AG10803 (cell line): ENCODE measurements around the gene SDS.

ENCODE experiments used
- DNase-seq: peaks from one replicate; pipeline ENCODE4 v3.0.0; 2010; ENCODE audit warnings: low read depth
- H3K4me3 ChIP-seq: 2 replicates; pipeline ENCODE4 v1.5.1; 2011; ENCODE audit warnings: mild to moderate bottlenecking, low read length, control low read depth
- TF ChIP-seq, protein P1 (sequence below): conservative IDR thresholded peaks from 2 replicates; pipeline ENCODE4 v1.5.1; 2011; ENCODE audit warnings: mild to moderate bottlenecking, low read length, control low read depth, inconsistent platforms

SDS gene

DNA sequence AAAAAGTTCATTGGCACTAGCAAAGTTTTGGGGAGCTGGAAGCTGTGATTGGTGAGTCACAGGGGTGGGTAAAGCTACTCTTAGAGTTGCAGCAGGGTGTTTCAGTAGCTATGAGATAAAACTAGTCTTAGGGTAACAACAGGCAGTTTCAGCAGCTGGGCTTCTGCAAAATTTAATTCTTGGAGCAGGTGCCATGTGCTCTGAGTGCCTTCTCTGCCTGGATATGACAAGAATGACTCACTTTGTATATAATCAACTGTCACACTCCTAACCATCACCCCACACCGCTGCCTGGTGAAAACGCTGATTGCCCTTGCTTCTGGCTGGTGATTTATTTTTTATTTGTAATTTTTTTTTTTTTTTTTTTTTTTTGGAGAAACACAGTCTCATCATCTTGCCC lies 55.8 kb downstream of the SDS start:
- TF ChIP-seq, protein P1, sequence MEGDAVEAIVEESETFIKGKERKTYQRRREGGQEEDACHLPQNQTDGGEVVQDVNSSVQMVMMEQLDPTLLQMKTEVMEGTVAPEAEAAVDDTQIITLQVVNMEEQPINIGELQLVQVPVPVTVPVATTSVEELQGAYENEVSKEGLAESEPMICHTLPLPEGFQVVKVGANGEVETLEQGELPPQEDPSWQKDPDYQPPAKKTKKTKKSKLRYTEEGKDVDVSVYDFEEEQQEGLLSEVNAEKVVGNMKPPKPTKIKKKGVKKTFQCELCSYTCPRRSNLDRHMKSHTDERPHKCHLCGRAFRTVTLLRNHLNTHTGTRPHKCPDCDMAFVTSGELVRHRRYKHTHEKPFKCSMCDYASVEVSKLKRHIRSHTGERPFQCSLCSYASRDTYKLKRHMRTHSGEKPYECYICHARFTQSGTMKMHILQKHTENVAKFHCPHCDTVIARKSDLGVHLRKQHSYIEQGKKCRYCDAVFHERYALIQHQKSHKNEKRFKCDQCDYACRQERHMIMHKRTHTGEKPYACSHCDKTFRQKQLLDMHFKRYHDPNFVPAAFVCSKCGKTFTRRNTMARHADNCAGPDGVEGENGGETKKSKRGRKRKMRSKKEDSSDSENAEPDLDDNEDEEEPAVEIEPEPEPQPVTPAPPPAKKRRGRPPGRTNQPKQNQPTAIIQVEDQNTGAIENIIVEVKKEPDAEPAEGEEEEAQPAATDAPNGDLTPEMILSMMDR: no peak
- no peak overlapping the region for H3K4me3 ChIP-seq
- no peak for DNase-seq

DNA sequence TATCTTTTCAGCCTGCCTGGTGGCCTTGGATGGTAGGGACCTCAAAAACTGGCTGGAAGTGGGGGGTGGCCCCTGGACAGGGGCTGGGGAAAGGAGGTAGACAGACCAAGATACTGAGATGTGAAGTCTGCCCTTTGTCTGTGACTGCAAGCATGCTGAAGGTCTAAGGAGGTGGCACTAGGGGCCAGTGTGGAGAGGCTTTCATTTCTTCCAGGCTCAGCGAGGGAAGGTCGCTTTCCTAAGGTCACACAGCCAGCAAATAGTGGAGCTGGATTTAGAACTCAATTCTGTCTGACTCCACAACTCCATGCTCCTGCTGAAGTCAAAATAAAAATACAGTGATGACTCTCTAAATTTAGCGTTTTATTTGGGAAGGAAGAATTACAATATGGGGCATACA lies 56.6 kb downstream of the SDS start:
- no peak overlapping the region for H3K4me3 ChIP-seq
- TF ChIP-seq, protein P1: no peak
- DNase-seq: no peak

DNA sequence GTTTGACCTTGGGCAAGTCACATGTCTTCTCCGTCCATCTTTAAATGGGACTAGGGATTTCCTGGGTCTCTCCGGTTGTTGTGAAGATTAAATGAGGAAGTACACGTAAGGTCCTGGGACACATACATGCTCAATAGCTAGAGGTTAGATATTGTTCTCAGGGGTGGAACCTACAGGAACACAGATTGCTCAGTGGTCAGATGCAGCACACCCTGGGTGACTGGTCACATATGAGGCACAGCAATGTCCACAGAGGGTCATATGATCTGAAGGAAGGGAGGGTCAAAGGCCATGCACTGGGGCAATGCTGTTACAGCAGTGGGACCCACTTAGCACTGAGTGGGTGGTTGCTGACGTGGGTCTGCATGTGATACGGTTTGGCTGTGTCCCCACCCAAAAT lies 57.3 kb downstream of the SDS start:
- no peak for DNase-seq
- TF ChIP-seq, protein P1: no peak
- no peak overlapping the region for H3K4me3 ChIP-seq

DNA sequence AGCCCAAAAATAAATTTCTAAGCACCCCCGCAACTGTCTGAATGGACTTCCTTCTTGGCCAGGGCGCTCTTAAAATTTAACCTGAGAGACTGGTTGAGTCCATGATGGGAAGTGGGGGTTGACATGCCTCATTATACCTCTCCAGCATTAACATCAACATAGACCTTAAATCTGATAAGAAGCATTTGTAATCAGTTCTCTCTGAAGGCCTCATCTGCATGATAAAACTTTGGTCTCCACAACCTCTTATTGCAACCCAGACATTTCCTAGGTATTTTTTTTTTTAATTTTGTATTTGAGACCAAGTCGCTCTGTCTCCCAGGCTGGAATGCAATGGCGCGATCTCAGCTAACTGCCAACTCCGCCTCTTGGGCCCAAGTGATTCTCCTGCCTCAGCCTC lies 58.4 kb downstream of the SDS start:
- H3K4me3 ChIP-seq: no peak overlapping the region
- no peak for DNase-seq
- TF ChIP-seq, protein P1: no peak
